HepG2 (cell line): ENCODE results near the gene GRK6. TPM values are rescaled to one million over a fixed set of nuclear protein-coding genes. Genes with fewer than 3 reads are reported as not detected.
A peak's percentile ranks its signal among the peaks of the same experiment; 100 is the strongest.

Experiments used
- BHLHE40 ChIP-seq: IDR thresholded peaks from 2 replicates; pipeline ENCODE4 v1.6.1; 2011; ENCODE audit warnings: low read length, improper control_type of control experiment
- CSRNP2 ChIP-seq: sonication (generic); formaldehyde crosslinking; conservative IDR thresholded peaks from 2 replicates; pipeline ENCODE4 v1.8.0; 2022; ENCODE audit warnings: low read depth, missing genetic modification reagents
- ESRRA ChIP-seq: sonication (generic); formaldehyde crosslinking; IDR thresholded peaks from 2 replicates; pipeline ENCODE4 v1.5.1; 2020; ENCODE audit warnings: mild to moderate bottlenecking, low read depth, missing genetic modification reagents
- GTF2F1 ChIP-seq: fragments of 150-350 bp; IDR thresholded peaks from 2 replicates; pipeline ENCODE4 v1.6.1; 2014; ENCODE audit warnings: low read length
- HES4 ChIP-seq: sonication (generic); formaldehyde crosslinking; IDR thresholded peaks from 2 replicates; pipeline ENCODE4 v1.9.0; 2021; ENCODE audit warnings: mild to moderate bottlenecking, missing genetic modification reagents, borderline replicate concordance
- ISL2 ChIP-seq: sonication (generic); formaldehyde crosslinking; IDR thresholded peaks from 2 replicates; pipeline ENCODE4 v1.5.0; 2020; ENCODE audit warnings: missing genetic modification reagents
- KDM2A ChIP-seq: sonication (generic); formaldehyde crosslinking; IDR thresholded peaks from 2 replicates; pipeline ENCODE4 v1.4.0; 2020; ENCODE audit warnings: low read depth, missing genetic modification reagents, borderline replicate concordance
- MED8 ChIP-seq: sonication (generic); formaldehyde crosslinking; IDR thresholded peaks from 2 replicates; pipeline ENCODE4 v1.8.1; 2023; ENCODE audit warnings: mild to moderate bottlenecking, missing genetic modification reagents; ENCODE audit not compliant: insufficient replicate concordance
- PPARG ChIP-seq: conservative IDR thresholded peaks from 2 replicates; pipeline ENCODE4 v1.6.1; 2016; ENCODE audit warnings: missing biosample characterization, missing genetic modification reagents
- ZMAT3 ChIP-seq: sonication (generic); formaldehyde crosslinking; conservative IDR thresholded peaks from 2 replicates; pipeline ENCODE4 v1.7.0; 2021; ENCODE audit warnings: missing genetic modification reagents
- ZMYM3 ChIP-seq: sonication (generic); formaldehyde crosslinking; IDR thresholded peaks from 2 replicates; pipeline ENCODE4 v1.5.1; 2020; ENCODE audit warnings: mild to moderate bottlenecking, missing genetic modification reagents
- ZNF136 ChIP-seq: sonication (generic); formaldehyde crosslinking; IDR thresholded peaks from 2 replicates; pipeline ENCODE4 v1.8.1; 2022; ENCODE audit warnings: low read depth, mild to moderate bottlenecking, moderate library complexity, missing genetic modification reagents
- ZNF235 ChIP-seq: sonication (generic); formaldehyde crosslinking; IDR thresholded peaks from 2 replicates; pipeline ENCODE4 v1.8.1; 2023; ENCODE audit warnings: mild to moderate bottlenecking, missing genetic modification reagents, borderline replicate concordance
- ZNF318 ChIP-seq: sonication (generic); formaldehyde crosslinking; IDR thresholded peaks from 2 replicates; pipeline ENCODE4 v1.4.0; 2020; ENCODE audit warnings: mild to moderate bottlenecking, missing genetic modification reagents
- ZNF451 ChIP-seq: sonication (generic); formaldehyde crosslinking; IDR thresholded peaks from 2 replicates; pipeline ENCODE4 v1.5.0; 2020; ENCODE audit warnings: mild to moderate bottlenecking, missing genetic modification reagents
- polyA plus RNA-seq, 8 experiments: library from polyadenylated mRNA; depleted of rRNA in 3 of 8; stranded (reverse) in 7 of 8; unstranded in 1 of 8; fragments of >200 nt; fragmentation: Illumina TruSeq in 4 of 8; extraction: Trizol in 4 of 8; gene quantifications; 2 replicates each; pipeline versions ENCODE4 v1.2.1 to v1.2.3, GENCODE V29; 2011 to 2016; ENCODE audit warnings: low read depth in 4 of 8, missing spikeins in 1 of 8, mixed read lengths in 1 of 8; ENCODE audit not compliant: insufficient read depth in 1 of 8
- total RNA-seq, 5 experiments: library from RNA; depleted of rRNA; stranded (reverse); fragments of >200 nt; fragmentation: Illumina TruSeq; extraction: Trizol; gene quantifications; 2 replicates each; pipeline ENCODE4 v1.2.3, GENCODE V29; 2016; ENCODE audit warnings: low read depth in 1 of 5
- TF ChIP-seq, protein P1 (sequence below): sonication (generic); formaldehyde crosslinking; IDR thresholded peaks from 2 replicates; pipeline ENCODE4 v1.5.1; 2020; ENCODE audit warnings: missing genetic modification reagents, mild to moderate bottlenecking, borderline replicate concordance
- TF ChIP-seq, protein P2 (sequence below): sonication (generic); formaldehyde crosslinking; conservative IDR thresholded peaks from 2 replicates; pipeline ENCODE4 v1.8.0; 2022; ENCODE audit warnings: missing genetic modification reagents

The GRK6 gene
- total and polyA plus RNA-seq, 2 of the 13 experiments (the other 11 are each of a cell fraction or from before 2014, with no cell fraction given): 13.2 to 19.9 TPM

- TF ChIP-seq ZNF318 (peak; percentile 51; the same call in 1 of the 2 replicates), CSRNP2 (CRISPR knock-in tag) (no peak), ZMAT3 (CRISPR knock-in tag) (0 out of 2 replicates have a peak, but pooled peaks have one; percentile 31), GTF2F1 (no peak), MED8 (CRISPR knock-in tag) (peak; percentile 90), PPARG (0 out of 2 replicates have a peak, but pooled peaks have one; percentile 18), ZNF136 (CRISPR knock-in tag) (0 out of 2 replicates have a peak, but pooled peaks have one; percentile 68), ZMYM3 (CRISPR knock-in tag) (no peak), ISL2 (CRISPR knock-in tag) (peak; percentile 47; the same call in 1 of the 2 replicates), ESRRA (peak; percentile 67), ZNF235 (CRISPR knock-in tag) (peak; percentile 65; the same call in 1 of the 2 replicates), KDM2A (peak; percentile 75), BHLHE40 (peak; percentile 72), ZNF451 (CRISPR knock-in tag) (peak; percentile 88; the same call in 1 of the 2 replicates), HES4 (peak; percentile 76)
- TF ChIP-seq, protein P1, sequence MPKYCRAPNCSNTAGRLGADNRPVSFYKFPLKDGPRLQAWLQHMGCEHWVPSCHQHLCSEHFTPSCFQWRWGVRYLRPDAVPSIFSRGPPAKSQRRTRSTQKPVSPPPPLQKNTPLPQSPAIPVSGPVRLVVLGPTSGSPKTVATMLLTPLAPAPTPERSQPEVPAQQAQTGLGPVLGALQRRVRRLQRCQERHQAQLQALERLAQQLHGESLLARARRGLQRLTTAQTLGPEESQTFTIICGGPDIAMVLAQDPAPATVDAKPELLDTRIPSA (CRISPR knock-in tag): no peak; the same call in none of the 2 replicates
- TF ChIP-seq, protein P2, sequence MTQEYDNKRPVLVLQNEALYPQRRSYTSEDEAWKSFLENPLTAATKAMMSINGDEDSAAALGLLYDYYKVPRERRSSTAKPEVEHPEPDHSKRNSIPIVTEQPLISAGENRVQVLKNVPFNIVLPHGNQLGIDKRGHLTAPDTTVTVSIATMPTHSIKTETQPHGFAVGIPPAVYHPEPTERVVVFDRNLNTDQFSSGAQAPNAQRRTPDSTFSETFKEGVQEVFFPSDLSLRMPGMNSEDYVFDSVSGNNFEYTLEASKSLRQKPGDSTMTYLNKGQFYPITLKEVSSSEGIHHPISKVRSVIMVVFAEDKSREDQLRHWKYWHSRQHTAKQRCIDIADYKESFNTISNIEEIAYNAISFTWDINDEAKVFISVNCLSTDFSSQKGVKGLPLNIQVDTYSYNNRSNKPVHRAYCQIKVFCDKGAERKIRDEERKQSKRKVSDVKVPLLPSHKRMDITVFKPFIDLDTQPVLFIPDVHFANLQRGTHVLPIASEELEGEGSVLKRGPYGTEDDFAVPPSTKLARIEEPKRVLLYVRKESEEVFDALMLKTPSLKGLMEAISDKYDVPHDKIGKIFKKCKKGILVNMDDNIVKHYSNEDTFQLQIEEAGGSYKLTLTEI (CRISPR knock-in tag): no peak
Measured at GRCh38 chr5:177455036-177455660, 28.7 kb downstream of the GRK6 start (continued).
